NCI-H510A (cell line): ENCODE results near the gene LGALS12.

Experiments used
- DNase-seq: peaks from one replicate; lab custom pipeline; 2025; lab: John Stamatoyannopoulos, UW

Gene LGALS12

GRCh38 chr11:63505857-63506528, at the start of gene LGALS12:
Gene LGALS12, plus strand, starts transcription at chr11:63506084. Its CDS starts 375 bp downstream, at chr11:63506459.
- DNase-seq, result no peak

DNA sequence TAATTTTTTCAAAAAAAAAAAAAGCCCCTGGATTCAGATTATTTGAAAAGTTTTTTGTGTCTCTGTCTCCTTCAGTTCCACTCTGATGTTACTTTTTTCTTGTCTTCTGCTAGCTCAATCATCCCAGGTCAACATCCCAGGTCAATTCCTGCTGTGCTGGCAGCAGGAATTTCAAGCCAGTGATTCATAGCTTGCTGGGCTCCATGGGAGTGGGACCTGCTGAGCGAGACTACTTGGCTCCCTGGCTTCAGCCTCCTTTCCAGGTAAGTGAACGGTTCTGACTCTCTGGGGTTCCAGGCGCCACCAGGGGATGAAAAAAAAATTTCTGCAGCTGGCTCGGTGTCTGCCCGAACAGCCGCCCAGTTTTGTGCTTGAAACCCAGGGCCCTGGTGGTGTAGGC, 46.3 kb upstream of the LGALS12 start:
- no peak for DNase-seq

GRCh38 chr11:63462137-63462536, 43.7 kb upstream of the LGALS12 start:
- no peak for DNase-seq

GRCh38 chr11:63470311-63470710, 35.6 kb upstream of the LGALS12 start:
- no peak for DNase-seq

DNA sequence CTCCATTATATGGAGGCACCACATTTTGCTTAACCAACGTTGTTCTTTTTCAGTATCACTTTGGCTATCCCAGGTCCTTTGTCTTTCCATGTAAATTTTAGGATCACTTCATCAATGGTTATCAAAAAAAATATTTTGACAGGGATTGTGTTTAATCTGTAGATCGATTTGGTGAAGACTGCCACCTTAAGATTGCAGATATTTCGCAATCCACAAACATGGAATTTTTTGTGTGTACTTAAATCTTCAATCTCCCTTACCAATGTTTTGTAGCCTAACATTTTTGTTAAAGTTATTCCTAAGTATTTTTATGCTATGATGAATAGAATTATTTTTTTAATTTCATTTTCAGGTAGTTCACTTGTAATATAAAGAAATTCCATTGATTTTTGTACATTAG, 33.5 kb upstream of the LGALS12 start:
- DNase-seq, result no peak

GRCh38 chr11:63476618-63477017, 29.3 kb upstream of the LGALS12 start:
- DNase-seq, result no peak

- peak; percentile 11 for DNase-seq
Measured at GRCh38 chr11:63478896-63479295, 27.0 kb upstream of the LGALS12 start.

DNA sequence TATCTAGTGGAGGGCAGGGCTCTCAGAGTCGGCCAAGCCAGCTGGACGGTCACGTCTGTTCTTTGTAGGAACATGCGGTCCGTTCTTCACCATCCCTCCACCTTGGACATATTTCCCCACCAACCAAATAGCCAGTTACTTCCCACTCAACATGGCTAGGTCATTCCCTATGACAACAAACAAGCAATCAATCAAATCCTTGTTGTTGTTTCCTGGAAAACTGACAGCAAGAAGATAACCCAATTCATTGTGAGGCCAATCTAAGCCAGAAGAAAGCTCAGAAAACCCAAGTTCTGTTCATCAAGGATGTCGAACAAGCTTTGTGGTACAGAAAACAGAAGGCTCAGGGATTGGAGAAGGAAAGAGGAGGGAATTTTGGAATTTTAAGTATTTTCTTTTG, 25.8 kb upstream of the LGALS12 start:
- no peak for DNase-seq

GRCh38 chr11:63485777-63486176, 20.1 kb upstream of the LGALS12 start:
- DNase-seq, result no peak

DNA sequence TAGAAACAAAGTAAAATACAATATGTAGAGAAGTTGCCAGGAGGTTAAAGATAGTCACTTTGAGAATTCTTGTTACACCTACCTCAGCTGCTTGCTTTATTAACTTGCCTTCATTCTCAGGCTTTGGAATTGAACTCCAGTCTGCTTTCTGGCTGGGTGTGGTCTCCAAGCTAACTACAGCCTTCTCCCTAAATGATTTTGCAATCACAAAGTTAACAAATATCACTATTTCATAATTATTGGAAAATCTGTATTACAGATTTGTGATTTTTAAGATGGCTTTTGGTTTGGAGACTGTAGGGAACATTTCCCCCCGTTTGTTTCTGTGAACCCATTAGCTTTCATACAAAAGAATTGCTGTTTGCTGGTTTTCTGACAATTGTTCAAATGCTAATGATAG, 17.1 kb upstream of the LGALS12 start:
- DNase-seq, result no peak

- DNase-seq, result no peak
Measured at GRCh38 chr11:63489879-63490278, 16.0 kb upstream of the LGALS12 start.

GRCh38 chr11:63490551-63491239, 15.2 kb upstream of the LGALS12 start, which contains the start of gene PLAAT5:
Gene PLAAT5, minus strand, starts transcription at chr11:63491167. Its CDS starts 133 bp downstream, at chr11:63491034.
- no peak for DNase-seq

DNA sequence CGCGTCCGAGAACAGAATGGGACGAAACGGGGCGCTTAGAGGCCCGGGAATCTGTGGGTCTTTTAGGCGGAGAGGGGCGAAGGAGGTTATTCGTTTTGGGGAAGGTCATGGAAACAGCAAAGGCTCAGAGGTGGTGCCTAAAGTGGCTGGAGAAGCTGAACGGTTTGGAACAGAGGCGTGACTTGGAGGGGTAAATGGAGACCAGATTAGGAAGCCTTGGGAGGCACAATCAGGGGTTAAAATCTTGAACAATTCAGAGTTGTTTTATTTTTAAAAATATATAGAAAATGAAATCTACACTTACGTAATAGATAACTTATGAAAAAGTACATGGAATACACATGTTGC, 14.7 kb upstream of the LGALS12 start:
- DNase-seq, result no peak

DNA sequence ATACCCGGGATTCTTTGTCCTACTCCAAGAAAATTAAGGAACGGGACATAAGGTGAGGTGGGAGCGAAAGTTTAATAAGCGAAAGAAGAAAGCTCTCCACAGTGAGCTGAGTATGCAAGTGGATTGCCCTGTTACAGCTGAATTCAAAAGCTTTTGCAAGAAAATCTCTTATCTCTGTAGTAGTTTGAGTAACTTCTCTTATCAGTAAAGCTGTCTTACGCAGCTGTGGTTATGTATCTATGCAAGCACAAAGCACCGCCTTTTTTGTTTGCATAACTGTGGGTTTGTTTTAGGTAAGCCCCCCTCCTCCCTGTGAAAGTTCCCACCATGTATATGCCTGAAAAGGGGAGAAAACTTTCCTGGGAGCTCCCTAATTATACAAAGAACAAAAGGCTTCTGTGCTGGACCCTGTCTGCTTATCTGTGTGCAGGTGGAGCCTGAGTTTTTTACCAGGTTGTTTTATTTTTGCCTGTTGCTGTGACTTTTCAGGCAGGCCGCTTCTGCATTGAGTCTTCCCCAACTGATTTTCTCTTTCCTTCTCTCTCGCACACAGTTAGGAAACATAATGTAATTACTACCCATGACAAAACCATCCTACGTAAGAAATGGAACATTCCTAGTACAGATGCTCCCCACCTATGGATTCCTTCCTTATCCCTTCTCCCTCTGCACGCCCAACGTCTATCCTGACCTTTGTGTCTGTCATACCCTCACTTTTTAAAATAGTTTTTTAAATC, 14.1 kb upstream of the LGALS12 start:
- no peak for DNase-seq

DNA sequence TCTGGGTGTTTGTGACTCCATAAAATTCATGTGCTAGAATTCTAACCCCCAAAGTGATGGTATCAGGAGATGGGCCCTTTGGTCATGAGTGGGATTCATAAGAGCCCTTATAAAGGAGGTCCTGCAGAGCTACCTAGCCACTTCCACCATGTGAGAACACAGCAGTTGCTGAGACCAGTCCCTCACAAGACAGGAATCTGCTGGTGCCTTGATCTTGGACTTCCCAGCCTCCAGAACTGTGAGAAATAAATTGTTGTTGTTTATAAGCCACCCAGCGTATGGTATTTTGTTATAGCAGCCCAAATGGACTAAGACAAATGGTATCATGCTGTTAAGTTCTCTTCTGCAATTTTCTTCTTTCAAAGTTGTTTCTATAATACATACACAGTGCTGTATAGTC, 13.4 kb upstream of the LGALS12 start:
- DNase-seq, result no peak

DNA sequence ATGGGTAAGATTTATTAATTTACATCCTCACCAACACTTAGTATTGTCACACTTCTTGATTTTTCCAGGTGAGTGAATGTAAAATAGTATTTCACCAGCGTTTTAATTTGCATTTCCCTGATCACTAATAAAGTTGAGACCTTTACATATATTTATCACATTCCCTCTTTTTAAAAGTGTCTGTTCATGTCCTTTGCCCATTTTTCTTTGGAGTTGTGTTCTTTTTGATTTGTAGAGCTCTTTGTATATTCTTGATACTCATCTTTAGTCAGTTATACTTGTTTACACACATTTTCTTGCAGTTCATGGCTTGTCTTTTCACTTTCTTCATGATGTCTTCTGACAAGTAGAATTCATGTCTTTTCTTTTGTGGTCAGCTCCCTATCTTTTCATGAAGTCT, 12.8 kb upstream of the LGALS12 start:
- no peak for DNase-seq

GRCh38 chr11:63494975-63495374, 10.9 kb upstream of the LGALS12 start:
- DNase-seq, result no peak

GRCh38 chr11:63499874-63500273, 6.0 kb upstream of the LGALS12 start:
- no peak for DNase-seq

- no peak for DNase-seq
Measured at GRCh38 chr11:63501236-63501635, 4.6 kb upstream of the LGALS12 start.

- no peak for DNase-seq
Measured at GRCh38 chr11:63502252-63502820, 3.5 kb upstream of the LGALS12 start.

DNA sequence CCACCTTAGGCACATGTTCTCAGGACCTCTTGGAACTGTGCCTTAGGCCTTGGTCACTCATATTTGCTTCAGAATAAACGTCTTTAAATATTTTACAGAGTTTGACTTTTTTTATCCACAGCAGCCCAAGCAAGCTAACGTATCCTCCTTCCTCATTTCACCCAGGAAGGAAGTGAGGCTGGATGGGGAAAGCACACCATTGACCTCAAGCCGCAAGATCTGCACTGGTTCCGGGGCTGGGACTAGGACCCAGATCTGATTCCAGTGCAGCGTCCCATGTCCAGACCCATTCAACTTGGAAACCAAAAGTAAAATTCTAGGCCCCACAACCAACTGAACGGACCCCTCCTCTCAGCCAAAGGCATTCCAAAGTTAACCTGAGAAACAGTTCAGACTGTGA, 2.4 kb upstream of the LGALS12 start:
- no peak for DNase-seq

DNA sequence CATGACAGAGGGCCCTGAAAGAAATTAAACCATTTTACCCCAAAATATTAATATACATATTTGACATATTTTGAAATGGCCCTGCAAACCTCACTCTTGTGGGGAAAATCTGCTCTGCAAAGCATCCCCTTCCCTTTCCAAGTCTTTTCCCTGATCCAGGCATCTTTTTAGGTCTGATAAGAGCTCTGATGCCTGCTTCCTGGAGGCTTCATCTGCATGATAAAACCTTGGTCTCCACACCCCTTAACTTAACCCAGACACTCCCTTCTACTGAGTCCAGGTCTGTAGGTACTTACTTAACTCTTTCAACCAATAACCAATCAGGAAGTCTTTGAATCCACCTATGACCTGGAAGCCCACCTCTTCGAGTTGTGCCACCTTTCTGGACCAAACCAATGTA, 1.8 kb upstream of the LGALS12 start:
- no peak for DNase-seq
